Measurements from ENCODE around the gene ATF6. TPM values are rescaled to one million over a fixed set of nuclear protein-coding genes. Genes with fewer than 3 reads are reported as not detected.

Gene ATF6
- total RNA-seq, 2 experiments from 2014 or later, result 18.5 to 20.0 TPM

DNA sequence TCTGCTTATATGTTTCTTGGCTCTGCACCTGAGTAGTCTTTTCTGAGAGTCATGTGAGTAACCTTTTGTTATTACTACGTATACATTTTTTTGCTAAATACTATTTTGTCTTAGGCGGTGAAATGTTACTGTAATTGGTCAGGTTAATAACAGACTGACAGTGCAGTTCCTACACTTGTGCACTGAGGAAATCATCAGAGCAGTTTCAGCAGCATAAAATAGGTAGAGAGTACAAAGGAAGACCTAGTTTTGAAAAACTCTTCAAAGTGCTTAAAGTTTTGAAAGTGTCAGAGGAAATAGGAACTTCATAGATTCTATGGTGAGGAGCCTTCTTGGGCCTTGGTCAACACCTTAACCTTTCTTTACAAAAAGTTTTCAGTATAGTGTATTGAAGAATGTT is 11.1 kb downstream of the ATF6 start:
- no peak overlapping the region for H3K4me3 Mint-ChIP-seq
- peaks cover 8% of the 10 kb centered on the region for H3K4me1 Mint-ChIP-seq
- POLR2A ChIA-PET, result no interaction called here
- no peak for DNase-seq
- ATAC-seq (ENCODE audit: low read depth), result no peak
- peaks cover 7% of the 10 kb centered on the region for H3K36me3 Mint-ChIP-seq
- no peaks in the 10 kb centered on the region for H3K9me3 Mint-ChIP-seq
- H3K27me3 Mint-ChIP-seq, result no peaks in the 10 kb centered on the region
- no peak overlapping the region for H3K27ac Mint-ChIP-seq

DNA sequence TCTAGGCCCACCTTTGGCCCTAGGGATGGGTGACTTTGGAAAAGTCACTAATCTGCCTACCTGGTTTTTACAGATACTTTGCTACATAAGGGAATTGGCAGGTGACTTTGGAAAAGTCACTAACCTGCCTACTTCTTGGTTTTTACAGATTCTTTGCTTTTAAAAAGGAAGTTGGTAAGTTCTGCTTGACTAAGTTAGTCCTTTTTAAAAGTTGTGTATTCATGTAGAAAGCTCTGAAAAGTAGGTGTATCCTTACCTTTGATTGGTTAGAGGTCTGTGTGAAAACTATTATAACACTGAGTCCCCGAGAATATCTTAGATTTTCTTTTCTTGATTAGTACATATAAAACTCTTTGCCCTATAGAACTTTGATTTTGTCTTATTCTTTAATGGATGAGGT is 12.4 kb downstream of the ATF6 start:
- ATAC-seq (ENCODE audit: low read depth) (no peak), DNase-seq (no peak)
- Mint-ChIP-seq H3K4me1 (peaks cover 7% of the 10 kb centered on the region), H3K36me3 (peaks cover 11% of the 10 kb centered on the region), H3K27ac (no peak overlapping the region), H3K4me3 (no peak overlapping the region), H3K9me3 (no peaks in the 10 kb centered on the region), H3K27me3 (no peaks in the 10 kb centered on the region)
- POLR2A ChIA-PET, result no interaction called here

DNA sequence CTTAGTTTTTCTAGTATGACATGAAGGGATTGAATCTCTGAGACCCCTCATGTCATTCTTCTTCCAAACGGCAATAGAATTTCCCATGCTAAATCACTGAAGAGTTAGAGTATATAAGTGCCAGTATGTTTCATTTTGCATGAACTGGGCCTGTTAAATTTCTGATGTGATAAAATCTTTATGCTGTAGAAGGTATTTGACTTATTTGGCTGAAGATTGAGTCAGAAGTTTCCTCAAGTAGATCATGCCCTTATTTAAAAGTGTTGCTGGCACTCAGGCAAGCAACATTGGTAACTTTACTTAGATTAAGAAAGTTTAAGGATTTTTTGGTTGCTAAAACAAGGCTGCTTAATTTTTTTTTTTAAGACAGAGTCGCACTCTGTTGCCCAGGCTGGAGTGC is 13.3 kb downstream of the ATF6 start:
- Mint-ChIP-seq H3K27ac (no peak overlapping the region), H3K4me1 (peaks cover 5% of the 10 kb centered on the region), H3K27me3 (no peaks in the 10 kb centered on the region), H3K36me3 (peaks cover 15% of the 10 kb centered on the region), H3K9me3 (no peaks in the 10 kb centered on the region), H3K4me3 (no peak overlapping the region)
- ATAC-seq (ENCODE audit: low read depth) (no peak), DNase-seq (no peak)
- POLR2A ChIA-PET, result interaction anchor here (0.6 kb wide), 1 partner anchor 22 kb away, joined by 4 read pairs; no protein-coding TSS in a partner anchor

DNA sequence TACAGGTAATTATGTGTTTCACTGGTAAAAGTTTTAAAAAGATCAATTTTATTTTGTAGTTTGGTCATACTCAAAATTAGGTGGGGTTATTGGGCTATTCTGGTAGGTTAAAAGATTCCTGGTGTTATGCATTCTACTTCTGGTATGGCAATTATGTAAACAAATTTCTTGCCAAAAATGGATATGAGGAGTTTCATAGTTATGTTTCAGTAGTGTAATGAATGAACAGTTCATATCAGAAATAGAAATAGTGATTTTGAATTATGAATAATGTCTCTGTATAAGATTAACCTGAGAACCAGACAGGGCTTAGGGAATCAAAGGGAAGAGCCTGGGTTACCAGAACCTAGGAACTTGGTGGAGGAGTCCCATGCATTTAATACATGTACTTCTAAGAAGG is 15.9 kb downstream of the ATF6 start:
- Mint-ChIP-seq H3K4me1 (peaks cover 5% of the 10 kb centered on the region), H3K27ac (no peak overlapping the region), H3K36me3 (peaks cover 23% of the 10 kb centered on the region), H3K9me3 (no peaks in the 10 kb centered on the region), H3K27me3 (no peaks in the 10 kb centered on the region), H3K4me3 (no peak overlapping the region)
- ATAC-seq (ENCODE audit: low read depth) (no peak), DNase-seq (no peak)
- POLR2A ChIA-PET, result no interaction called here

DNA sequence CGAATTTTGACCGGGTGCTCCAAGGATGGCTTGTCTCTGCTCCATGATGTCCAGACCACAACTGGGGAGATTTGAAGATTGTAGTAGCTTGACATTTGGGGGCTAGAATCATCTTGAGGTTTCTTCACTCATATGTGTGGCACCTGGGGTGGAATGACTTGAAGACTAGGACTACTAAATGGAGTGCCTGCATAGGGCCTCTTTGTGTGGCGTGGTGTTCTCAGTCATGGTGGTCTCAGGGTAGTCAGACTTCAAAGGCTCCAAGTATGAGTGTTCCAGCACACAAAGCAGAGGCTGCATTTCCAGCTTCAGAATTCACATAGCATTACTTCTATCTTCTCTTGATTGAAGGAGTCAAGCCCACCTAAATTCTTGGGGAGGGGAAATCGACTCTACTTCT is 16.8 kb downstream of the ATF6 start:
- peaks cover 2% of the 10 kb centered on the region for H3K4me1 Mint-ChIP-seq
- no peak for DNase-seq
- POLR2A ChIA-PET, result no interaction called here
- no peak overlapping the region for H3K4me3 Mint-ChIP-seq
- no peak for ATAC-seq (ENCODE audit: low read depth)
- H3K36me3 Mint-ChIP-seq, result peaks cover 23% of the 10 kb centered on the region
- H3K27me3 Mint-ChIP-seq, result no peaks in the 10 kb centered on the region
- H3K9me3 Mint-ChIP-seq, result no peaks in the 10 kb centered on the region
- H3K27ac Mint-ChIP-seq, result no peak overlapping the region

DNA sequence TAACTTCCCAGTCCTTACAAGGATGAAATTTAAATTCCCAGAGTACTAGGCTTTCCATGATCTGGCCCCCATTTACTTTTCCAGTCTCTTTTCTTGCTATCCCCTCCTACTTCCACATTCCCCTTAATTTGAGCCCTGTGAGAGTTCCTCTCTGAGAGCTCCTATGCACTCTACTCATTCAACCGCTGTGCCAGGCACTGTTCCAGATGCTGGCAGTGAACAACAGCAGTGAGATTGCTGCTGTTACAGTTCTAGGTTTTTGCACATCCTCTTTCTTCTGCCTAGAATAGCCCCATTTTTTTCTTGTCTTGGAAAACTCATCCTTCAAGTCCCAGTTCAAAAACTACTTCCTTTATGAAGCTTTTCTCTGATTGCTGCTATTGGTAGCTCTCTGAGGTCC is 18.8 kb downstream of the ATF6 start:
- peaks cover 18% of the 10 kb centered on the region for H3K36me3 Mint-ChIP-seq
- no peak overlapping the region for H3K4me3 Mint-ChIP-seq
- ATAC-seq (ENCODE audit: low read depth) (no peak), DNase-seq (no peak)
- POLR2A ChIA-PET, result no interaction called here
- no peaks in the 10 kb centered on the region for H3K9me3 Mint-ChIP-seq
- no peaks in the 10 kb centered on the region for H3K4me1 Mint-ChIP-seq
- no peak overlapping the region for H3K27ac Mint-ChIP-seq
- no peaks in the 10 kb centered on the region for H3K27me3 Mint-ChIP-seq

DNA sequence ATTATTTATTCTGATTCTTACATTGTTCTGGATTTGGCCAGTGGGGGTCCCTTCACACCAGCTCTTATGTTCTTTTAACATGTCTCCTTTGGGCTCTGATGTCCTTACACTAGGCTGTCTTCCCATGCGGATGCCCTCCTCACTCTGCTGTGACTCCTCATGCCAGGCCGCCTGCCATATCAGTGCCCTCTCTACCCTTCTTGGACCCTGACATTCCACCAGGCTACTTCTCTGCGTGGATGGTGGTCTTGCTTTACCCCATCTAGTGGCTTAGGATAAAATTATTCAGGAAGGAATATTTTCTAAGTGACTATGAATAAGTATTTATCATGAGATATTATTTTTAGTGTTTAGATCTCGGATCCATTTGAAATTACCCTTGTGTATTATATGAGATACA is 21.2 kb downstream of the ATF6 start:
- no peaks in the 10 kb centered on the region for H3K9me3 Mint-ChIP-seq
- POLR2A ChIA-PET, result no interaction called here
- peaks cover 4% of the 10 kb centered on the region for H3K4me1 Mint-ChIP-seq
- no peak overlapping the region for H3K27ac Mint-ChIP-seq
- ATAC-seq (ENCODE audit: low read depth) (no peak), DNase-seq (no peak)
- H3K4me3 Mint-ChIP-seq, result no peak overlapping the region
- no peaks in the 10 kb centered on the region for H3K27me3 Mint-ChIP-seq
- H3K36me3 Mint-ChIP-seq, result peaks cover 22% of the 10 kb centered on the region

DNA sequence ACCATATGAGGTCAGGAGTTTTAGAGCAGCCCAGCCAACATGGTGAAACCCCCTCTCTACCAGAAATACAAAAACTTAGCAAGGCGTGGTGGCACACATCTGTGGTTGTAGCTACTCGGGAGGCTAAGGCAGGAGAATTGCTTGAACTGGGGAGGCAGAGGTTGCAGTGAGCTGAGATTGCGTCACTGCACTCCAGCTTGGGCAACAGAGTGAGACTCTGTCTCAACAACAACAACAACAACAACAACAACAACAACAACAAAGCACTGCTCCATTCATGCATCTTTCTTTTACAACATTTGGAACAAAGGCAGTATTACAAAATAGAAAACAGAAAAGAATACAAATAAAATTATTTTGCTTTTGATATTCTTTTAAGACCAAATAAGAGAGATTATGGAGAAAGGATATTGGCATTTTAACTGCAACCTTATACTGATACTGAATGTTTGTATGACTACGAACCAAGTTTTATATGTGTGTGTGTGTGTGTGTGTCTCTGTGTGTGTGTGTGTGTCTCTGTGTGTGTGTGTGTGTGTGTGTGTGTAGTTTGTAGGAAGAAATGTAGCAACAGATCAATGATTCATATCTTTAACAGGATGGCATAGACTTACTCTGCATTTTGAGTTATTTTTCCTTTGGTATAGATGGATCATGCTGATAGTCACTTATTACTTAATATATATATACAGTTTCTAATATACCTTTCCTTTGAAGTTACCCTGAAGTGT is 24.6 kb downstream of the ATF6 start:
- H3K27ac Mint-ChIP-seq, result no peak overlapping the region
- peaks cover 4% of the 10 kb centered on the region for H3K4me1 Mint-ChIP-seq
- DNase-seq (no peak), ATAC-seq (ENCODE audit: low read depth) (no peak)
- H3K27me3 Mint-ChIP-seq, result no peaks in the 10 kb centered on the region
- no peaks in the 10 kb centered on the region for H3K9me3 Mint-ChIP-seq
- peaks cover 30% of the 10 kb centered on the region for H3K36me3 Mint-ChIP-seq
- POLR2A ChIA-PET, result no interaction called here
- H3K4me3 Mint-ChIP-seq, result no peak overlapping the region

DNA sequence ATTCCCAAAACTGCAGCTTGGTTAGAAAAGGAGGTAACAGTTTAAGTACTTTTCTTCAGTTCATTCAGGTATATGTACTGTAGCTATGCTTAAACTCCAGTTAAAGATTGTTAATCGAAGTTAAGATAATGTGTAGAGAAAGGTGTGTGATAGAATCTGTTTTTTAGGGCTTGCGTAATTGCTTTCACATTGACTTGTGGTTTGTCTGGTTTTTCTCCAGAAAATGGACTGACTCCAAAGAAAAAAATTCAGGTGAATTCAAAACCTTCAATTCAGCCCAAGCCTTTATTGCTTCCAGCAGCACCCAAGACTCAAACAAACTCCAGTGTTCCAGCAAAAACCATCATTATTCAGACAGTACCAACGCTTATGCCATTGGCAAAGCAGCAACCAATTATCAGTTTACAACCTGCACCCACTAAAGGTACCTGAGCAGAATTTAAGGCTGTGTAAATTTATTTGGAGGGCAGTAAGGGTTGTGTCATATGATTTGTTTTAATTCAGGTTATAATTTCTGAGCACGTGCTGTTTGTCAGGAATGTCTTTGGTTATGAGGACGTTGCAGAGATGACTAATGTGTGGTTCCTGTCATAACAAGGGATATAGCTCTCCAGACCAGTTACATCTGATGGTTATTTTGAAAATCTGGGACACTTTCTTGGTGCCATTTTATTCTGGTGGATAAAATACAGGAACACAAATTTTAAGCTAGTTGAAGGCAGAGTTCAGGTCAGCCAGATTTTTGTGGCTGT is 26.0 kb downstream of the ATF6 start:
- no peak overlapping the region for H3K4me3 Mint-ChIP-seq
- DNase-seq, result no peak
- H3K27ac Mint-ChIP-seq, result no peak overlapping the region
- peaks cover 23% of the 10 kb centered on the region for H3K36me3 Mint-ChIP-seq
- no peak for ATAC-seq (ENCODE audit: low read depth)
- no peaks in the 10 kb centered on the region for H3K9me3 Mint-ChIP-seq
- H3K4me1 Mint-ChIP-seq, result peaks cover 4% of the 10 kb centered on the region
- no peaks in the 10 kb centered on the region for H3K27me3 Mint-ChIP-seq
- POLR2A ChIA-PET, result interaction anchor here (1.2 kb wide), 1 partner anchor 245 kb away, joined by 3 read pairs; no protein-coding TSS in a partner anchor

DNA sequence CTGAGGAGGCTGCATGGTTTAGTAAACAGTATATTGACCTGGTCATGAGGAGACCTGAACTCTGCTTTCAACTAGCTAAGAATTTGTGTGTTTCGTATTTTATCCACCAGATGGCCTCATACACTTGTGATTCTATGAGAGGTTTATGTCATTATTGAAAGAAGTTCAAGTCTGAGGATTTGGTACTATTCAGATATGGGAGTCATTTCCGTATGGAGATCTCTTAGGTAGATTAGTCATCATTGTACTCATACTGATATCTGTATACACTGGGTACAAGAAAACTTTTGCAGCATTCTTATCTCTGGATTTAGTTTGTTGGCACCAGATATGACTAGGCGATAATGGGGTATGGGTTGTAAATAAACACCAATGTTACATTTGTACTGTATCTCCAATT is 26.6 kb downstream of the ATF6 start:
- H3K4me1 Mint-ChIP-seq, result peaks cover 4% of the 10 kb centered on the region
- no peak for DNase-seq
- H3K4me3 Mint-ChIP-seq, result no peak overlapping the region
- H3K27ac Mint-ChIP-seq, result no peak overlapping the region
- POLR2A ChIA-PET, result interaction anchor here (1.2 kb wide), 1 partner anchor 245 kb away, joined by 3 read pairs; no protein-coding TSS in a partner anchor
- H3K27me3 Mint-ChIP-seq, result no peaks in the 10 kb centered on the region
- H3K9me3 Mint-ChIP-seq, result no peaks in the 10 kb centered on the region
- H3K36me3 Mint-ChIP-seq, result peaks cover 29% of the 10 kb centered on the region
- ATAC-seq (ENCODE audit: low read depth), result no peak

DNA sequence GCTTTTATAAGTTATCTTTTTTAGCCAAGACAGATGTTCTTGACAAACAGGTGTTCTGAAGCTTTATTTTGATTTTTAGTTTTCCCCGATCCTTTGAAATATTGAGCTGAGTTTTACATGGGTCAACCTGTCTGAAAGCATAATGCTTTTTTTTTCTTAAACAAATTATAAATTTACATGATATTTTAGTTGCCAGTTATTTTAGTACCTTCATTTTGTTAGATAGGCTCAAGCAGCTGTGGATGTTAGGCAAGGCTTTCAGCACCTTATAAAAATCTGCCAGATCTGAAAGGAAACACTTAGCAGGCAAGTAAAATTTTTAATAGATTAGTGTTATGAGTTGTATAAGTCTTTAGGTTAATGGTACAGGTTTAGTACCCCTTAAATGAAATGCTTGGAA is 33.7 kb downstream of the ATF6 start:
- Mint-ChIP-seq H3K36me3 (peaks cover 31% of the 10 kb centered on the region), H3K9me3 (no peaks in the 10 kb centered on the region), H3K27me3 (no peaks in the 10 kb centered on the region)

DNA sequence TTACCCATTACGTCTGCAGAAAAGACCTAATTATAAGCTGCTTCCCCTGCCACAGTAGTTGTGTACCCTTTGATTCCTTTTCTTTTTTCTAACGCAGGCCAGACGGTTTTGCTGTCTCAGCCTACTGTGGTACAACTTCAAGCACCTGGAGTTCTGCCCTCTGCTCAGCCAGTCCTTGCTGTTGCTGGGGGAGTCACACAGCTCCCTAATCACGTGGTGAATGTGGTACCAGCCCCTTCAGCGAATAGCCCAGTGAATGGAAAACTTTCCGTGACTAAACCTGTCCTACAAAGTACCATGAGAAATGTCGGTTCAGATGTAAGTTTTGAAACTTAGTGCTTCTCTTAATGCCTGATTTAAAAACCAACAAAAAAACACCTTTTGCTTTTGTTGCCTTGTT is 35.8 kb downstream of the ATF6 start:
- DNase-seq (no peak), ATAC-seq (ENCODE audit: low read depth) (no peak)
- Mint-ChIP-seq H3K4me1 (no peaks in the 10 kb centered on the region), H3K36me3 (peaks cover 38% of the 10 kb centered on the region), H3K4me3 (no peak overlapping the region), H3K9me3 (no peaks in the 10 kb centered on the region), H3K27me3 (no peaks in the 10 kb centered on the region), H3K27ac (no peak overlapping the region)
- POLR2A ChIA-PET, result no interaction called here

More for the DNA sequence above, 33.7 kb downstream of the ATF6 start:
- POLR2A ChIA-PET, result no interaction called here
- Mint-ChIP-seq H3K27ac (no peak overlapping the region), H3K4me3 (no peak overlapping the region), H3K4me1 (no peaks in the 10 kb centered on the region)
- ATAC-seq (ENCODE audit: low read depth) (no peak), DNase-seq (no peak)

DNA sequence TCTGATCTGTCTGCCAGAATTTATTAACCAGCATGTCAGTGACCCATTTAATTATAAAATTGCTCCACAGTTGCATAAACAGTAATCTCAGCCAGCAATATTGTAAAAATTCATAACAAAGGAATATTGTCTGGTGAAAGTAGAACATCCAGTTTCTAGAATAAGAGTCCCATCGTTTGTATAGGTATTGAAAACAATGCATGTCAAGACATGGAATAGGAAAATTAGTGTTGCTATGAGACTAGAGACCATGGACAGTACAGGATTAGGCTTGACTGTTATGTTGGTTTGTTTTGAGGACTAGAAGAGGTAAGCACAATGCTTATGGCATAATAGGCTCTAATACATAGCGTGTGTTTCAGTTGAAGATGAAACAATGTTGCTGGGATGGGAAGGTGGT is 37.1 kb downstream of the ATF6 start:
- no peaks in the 10 kb centered on the region for H3K9me3 Mint-ChIP-seq
- DNase-seq (no peak), ATAC-seq (ENCODE audit: low read depth) (no peak)
- POLR2A ChIA-PET, result no interaction called here
- peaks cover 31% of the 10 kb centered on the region for H3K36me3 Mint-ChIP-seq
- no peak overlapping the region for H3K27ac Mint-ChIP-seq
- peaks cover 2% of the 10 kb centered on the region for H3K4me1 Mint-ChIP-seq
- H3K27me3 Mint-ChIP-seq, result no peaks in the 10 kb centered on the region
- H3K4me3 Mint-ChIP-seq, result no peak overlapping the region
